Suppressor macrophage (primary cell): ENCODE data around the gene BORCS5.
A peak's percentile ranks its signal among the peaks of the same experiment; 100 is the strongest.

Experiments used
- DNase-seq, 4 experiments: peaks; one replicate each; pipeline ENCODE4 v3.0.0-alpha.2; 2020 to 2022

BORCS5 gene

GRCh38 chr12:12353807-12354206, 3.1 kb upstream of the BORCS5 start:
- DNase-seq = no peak

- DNase-seq = peak in 1 of 4 experiments; percentile 6
Measured at GRCh38 chr12:12356467-12356895, 397 bp upstream of the BORCS5 start.

DNA sequence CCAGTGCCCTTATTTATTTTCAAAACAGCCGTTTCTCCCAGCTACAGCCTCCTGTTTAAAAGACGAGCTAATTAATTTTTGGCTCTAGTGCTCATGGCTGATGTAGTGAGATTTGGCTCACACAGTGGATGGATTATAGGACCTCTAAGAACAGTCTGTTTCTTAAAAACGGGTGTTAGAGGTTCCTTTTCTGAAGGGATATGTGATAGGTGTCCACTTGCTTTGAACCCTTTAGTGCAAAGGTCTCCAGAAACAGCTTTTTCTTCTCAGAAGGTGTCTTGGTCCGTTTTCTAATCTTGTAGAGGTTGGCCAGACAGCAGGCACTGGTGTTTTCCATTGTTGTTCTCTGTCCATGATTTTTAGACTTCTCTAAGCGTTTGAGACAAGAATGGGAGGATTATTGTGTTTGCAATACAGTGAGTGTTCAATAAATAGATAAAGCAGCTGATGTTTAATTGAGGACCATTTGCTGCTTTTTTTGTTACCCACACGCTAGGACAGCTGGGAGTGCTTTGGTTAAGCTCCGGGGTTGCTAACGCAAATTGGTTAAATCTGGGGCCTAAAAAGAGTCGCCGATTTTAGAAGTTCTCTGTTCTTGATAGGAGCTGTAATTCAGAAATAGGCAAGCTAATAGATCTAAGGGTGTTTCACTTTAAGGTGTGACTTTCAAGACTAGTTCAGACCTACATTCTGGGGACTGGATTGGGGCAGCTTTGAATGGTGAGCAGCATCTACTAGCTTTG, 1.0 kb downstream of the BORCS5 start:
- DNase-seq = peak in 1 of 4 experiments; percentile 20

DNA sequence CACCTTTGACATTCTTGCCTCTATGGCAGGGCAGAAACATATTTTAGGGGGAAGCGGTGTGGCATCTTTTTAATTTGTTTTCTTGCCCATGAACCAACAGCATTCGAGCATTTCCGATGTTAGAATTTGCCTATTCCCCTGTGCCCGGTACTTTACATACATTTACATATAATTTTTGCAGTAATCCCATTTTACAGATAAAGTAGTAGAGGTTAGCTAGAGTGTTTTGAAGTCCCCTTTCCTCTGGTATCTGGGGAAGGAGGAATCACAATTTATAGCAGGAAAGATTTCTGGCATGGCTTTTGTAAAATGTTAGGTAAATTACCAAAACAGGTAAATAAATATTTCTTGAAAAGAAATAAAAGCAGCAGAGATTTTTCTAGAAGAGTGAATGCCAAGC, 1.6 kb downstream of the BORCS5 start:
- DNase-seq = no peak

GRCh38 chr12:12364787-12365445, 8.0 kb downstream of the BORCS5 start:
- no peak for DNase-seq

- DNase-seq = no peak
Measured at GRCh38 chr12:12365446-12365802, 8.5 kb downstream of the BORCS5 start.

DNA sequence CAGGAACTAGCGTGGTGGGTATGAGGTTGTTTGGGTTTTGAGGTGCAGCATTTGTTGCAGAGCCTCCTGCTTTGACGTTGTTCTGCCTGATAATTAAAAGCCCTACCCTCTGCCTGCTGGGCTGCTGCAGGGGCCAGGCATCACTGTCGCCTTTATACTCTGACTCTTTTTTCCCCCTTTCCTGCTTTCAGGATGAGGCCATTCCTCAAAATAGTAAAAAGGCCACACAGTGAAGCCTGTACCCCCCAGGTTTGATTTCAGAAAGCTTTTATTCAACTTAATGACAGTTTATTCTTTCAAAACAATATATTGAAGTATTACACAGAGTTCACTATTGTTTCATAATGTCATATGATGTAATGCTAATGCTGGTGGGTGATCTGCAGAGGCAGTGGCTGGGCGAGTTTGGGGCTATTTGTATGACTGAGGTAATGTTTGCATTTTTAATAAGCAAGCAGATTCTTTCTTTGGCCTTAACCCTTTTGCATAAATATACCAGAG, 9.1 kb downstream of the BORCS5 start:
- DNase-seq = peak; percentile 30 to 71 (median 67)

DNA sequence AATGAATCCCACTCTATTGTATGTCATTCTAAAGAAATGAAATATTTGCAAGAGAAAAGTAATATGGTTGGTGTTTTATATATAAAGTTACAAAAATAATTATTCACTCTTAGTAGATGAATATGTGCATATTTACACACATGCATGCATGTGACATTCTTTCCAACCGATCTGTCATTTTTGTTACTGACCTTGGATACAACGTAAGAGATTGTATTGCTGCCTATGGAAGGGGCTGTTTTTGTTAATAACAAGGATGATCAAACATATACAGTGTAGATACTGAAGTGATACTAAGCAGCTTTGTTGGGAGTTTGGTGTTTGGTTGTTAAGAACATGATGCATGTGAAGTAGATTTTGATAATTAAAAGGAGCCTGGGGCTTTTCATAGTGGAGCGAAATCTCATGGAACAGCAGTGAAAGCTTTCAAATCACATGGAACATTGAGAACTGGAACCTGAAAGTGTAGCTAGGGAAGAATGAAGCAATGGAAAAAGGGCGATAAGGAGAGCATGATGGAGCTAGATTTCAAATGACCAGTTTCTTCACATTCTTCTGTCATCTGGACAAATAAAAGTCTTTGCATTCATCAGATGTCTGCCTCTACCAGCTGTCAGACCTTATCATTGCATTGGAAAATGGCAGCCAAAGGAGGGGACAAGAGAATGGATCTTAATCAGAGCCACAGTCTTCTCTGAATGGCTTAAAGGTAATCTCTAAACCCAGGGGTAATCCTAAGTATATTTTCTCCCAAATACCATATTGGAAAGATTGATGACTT, 10.0 kb downstream of the BORCS5 start:
- DNase-seq = no peak

GRCh38 chr12:12367482-12367998, 10.7 kb downstream of the BORCS5 start:
- DNase-seq = no peak

DNA sequence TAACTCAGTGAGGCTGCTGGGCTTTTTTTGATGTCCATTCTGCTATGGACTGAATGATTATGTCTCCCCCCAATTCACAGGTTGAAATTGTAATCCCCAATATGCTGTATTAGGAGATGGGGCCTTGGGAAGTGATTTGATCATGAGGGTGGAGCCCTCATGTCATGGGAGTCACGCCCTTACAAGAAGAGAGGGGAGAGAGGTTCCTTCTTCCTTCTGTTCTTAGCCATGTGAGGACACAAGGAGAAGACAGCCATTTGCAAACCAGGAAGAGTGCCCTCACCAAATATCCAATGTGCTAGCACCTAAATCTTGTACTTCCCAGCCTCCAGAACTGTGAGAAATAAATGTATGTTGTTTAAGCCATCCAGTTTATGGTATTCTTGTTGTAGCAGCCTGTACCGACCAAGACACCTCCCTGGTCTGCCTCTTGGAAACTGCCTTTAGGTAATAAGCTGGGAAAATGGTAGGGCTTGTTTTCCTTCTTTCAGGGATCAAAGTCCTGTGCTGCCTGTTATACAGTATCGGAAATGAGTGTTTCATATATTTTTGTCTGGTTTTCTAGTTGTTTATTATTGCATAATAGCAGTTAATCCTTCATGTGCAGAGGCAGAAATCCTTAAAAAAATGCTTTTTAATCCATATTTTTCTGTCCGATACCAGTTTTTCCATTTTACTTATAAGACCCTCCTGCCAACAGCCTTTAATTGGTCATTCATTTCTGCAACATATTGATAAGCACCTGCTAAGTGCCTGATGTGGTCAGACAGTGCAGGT, 16.3 kb downstream of the BORCS5 start:
- DNase-seq = peak in 3 of 4 experiments; percentile 10 to 25 (median 11)

DNA sequence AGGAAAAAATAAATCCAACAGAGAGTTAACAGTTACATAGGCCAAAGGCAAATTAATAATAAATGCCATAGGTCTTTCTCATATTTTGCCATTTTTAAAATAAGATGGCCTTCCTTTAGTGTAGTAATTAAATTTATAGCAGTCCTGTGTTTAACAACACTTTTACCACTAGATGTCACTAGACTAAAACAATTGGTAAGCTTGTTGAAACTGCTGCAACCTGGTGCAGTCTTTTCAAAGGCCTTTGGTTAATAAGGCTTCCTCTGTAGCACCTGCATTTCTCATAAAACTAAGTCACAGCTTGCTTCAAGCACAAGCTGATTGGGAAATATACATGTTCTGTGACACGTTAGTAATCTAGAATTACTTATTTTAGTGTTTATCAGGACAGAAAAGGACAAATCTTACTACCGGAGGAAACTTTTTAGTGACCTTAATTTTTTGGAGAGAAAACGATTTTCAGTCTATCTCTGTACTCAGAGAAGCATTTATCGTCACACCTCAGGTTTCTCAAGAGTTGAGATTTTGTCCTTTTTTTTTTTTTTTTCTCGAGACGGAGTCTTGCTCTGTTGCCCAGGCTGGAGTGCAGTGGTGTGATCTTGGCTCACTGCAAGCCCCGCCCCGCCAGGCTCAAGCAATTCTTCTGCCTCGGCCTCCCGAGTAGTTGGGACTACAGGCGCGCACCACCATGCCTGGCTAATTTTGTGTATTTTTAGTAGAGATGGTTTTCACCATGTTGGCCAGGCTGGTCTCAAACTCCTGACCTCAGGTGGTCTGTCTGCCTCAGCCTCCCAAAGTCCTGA, 20.0 kb downstream of the BORCS5 start:
- peak; percentile 41 to 91 (median 70) for DNase-seq

DNA sequence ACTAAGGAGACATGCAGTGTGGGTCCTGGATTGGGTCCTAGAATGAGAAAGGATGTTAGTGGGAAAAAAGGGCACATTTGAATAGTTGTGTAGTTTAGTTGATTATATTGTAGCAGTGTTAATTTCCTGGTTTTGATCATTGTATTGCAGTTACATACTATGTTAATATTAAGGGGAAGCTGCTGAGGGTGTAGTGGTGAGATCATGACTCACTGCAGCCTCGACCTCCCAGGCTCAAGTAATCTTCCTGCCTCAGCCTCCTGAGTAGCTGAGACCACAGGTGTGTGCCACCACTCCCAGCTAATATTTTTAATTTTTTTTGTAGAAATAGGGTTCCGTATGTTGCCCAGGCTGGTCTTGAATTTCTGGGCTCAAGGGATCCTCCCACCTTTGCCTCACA, 21.7 kb downstream of the BORCS5 start:
- peak in 3 of 4 experiments; percentile 35 to 43 (median 41) for DNase-seq

DNA sequence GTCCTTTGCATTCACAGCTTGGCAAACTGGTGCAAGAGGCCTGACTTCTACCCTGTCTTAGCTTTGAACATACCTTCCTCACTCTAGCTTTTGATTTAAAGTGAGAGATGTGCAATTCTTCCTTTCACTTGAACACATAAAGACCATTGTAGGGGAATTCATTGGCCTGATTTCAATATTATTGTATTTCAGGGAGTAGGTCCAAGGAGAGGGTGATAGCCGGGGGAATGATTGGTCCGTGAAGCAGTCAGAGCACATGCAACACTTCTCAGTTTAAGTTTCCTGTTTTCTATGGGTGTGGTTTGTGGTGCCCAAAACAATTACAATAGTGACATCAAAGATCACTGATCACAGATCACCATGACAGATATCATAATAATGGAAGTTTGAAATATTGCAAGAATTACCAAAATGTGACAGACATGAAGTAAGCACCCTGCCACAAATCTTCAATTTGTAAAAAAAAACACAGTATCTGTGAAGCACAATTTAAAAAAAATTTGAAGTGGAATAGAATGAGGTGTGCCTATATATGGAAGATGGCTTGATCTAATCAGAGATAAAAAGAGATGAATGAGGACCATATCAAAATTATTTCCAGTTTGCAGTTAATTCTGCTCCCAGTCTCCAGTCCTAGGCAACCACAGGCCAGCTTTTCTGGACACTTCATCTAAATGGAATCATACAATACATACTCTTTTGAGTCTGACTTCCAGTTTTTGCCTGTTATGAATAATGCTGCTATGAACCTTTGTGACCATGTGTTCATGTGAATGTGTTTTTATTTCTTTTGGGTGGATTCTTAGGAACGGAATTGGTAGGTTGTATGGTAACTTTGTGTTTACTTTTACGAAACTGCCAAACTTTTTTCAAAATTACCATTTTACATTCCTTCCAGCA, 23.2 kb downstream of the BORCS5 start:
- peak; percentile 49 to 67 (median 60) for DNase-seq

GRCh38 chr12:12380949-12381593, 24.2 kb downstream of the BORCS5 start:
- DNase-seq = no peak

- DNase-seq = no peak
Measured at GRCh38 chr12:12381982-12382381, 25.1 kb downstream of the BORCS5 start.

- no peak for DNase-seq
Measured at GRCh38 chr12:12384571-12385340, 27.9 kb downstream of the BORCS5 start.

- DNase-seq = no peak
Measured at GRCh38 chr12:12387501-12387900, 30.6 kb downstream of the BORCS5 start.

DNA sequence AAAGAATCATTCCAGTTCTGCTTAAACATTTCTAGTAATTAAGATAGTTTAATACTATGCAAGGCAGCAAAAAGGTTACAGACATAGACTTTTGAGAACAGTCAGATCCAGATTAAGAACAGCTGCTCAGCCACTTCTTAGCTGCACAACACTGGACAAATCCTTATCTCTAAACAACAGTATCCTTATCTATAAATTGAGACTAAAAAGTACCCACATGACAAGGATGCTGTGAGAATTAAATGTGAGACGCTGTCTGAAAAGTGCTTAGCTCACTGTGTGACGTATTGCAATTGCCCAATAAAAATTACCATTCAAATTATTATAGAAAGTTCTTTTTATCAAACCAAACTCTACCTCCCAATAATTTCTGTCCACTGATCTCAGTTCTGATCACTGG, 35.5 kb downstream of the BORCS5 start:
- no peak for DNase-seq

- DNase-seq = no peak
Measured at GRCh38 chr12:12393171-12393570, 36.3 kb downstream of the BORCS5 start.
